LNCAP (cell line): ENCODE data around the gene DPEP2.

Source experiments
- CTCF ChIP-seq: fragments of 450-650 bp; IDR thresholded peaks from 2 replicates; pipeline ENCODE4 v1.5.1; 2017; ENCODE audit warnings: mild to moderate bottlenecking

Gene DPEP2

GRCh38 chr16:67959536-67960329 lies 39.6 kb downstream of the DPEP2 start:
- no peak for TF ChIP-seq CTCF

- TF ChIP-seq CTCF = no peak
These were observed 41.7 kb downstream of the DPEP2 start for GRCh38 chr16:67957622-67958021.

- no peak for TF ChIP-seq CTCF
These were observed 44.7 kb downstream of the DPEP2 start for GRCh38 chr16:67954421-67955196.

GRCh38 chr16:67953641-67954375 lies 45.5 kb downstream of the DPEP2 start:
- TF ChIP-seq CTCF = no peak

- no peak for TF ChIP-seq CTCF
These were observed 47.8 kb downstream of the DPEP2 start for GRCh38 chr16:67951485-67951884.

- no peak for TF ChIP-seq CTCF
These were observed 48.9 kb downstream of the DPEP2 start for GRCh38 chr16:67950335-67950843.

- no peak for TF ChIP-seq CTCF
These were observed 49.6 kb downstream of the DPEP2 start for GRCh38 chr16:67949645-67950044.
